ENCODE measurements around the gene CSNK1E. TPM values are rescaled to one million over a fixed set of nuclear protein-coding genes. Genes with fewer than 3 reads are reported as not detected.

CSNK1E gene
- total and polyA plus RNA-seq, 2 of the 8 experiments (the other 6 are each of a cell fraction or from before 2014, with no cell fraction given): 247 to 263 TPM

- TF ChIP-seq, protein P1, sequence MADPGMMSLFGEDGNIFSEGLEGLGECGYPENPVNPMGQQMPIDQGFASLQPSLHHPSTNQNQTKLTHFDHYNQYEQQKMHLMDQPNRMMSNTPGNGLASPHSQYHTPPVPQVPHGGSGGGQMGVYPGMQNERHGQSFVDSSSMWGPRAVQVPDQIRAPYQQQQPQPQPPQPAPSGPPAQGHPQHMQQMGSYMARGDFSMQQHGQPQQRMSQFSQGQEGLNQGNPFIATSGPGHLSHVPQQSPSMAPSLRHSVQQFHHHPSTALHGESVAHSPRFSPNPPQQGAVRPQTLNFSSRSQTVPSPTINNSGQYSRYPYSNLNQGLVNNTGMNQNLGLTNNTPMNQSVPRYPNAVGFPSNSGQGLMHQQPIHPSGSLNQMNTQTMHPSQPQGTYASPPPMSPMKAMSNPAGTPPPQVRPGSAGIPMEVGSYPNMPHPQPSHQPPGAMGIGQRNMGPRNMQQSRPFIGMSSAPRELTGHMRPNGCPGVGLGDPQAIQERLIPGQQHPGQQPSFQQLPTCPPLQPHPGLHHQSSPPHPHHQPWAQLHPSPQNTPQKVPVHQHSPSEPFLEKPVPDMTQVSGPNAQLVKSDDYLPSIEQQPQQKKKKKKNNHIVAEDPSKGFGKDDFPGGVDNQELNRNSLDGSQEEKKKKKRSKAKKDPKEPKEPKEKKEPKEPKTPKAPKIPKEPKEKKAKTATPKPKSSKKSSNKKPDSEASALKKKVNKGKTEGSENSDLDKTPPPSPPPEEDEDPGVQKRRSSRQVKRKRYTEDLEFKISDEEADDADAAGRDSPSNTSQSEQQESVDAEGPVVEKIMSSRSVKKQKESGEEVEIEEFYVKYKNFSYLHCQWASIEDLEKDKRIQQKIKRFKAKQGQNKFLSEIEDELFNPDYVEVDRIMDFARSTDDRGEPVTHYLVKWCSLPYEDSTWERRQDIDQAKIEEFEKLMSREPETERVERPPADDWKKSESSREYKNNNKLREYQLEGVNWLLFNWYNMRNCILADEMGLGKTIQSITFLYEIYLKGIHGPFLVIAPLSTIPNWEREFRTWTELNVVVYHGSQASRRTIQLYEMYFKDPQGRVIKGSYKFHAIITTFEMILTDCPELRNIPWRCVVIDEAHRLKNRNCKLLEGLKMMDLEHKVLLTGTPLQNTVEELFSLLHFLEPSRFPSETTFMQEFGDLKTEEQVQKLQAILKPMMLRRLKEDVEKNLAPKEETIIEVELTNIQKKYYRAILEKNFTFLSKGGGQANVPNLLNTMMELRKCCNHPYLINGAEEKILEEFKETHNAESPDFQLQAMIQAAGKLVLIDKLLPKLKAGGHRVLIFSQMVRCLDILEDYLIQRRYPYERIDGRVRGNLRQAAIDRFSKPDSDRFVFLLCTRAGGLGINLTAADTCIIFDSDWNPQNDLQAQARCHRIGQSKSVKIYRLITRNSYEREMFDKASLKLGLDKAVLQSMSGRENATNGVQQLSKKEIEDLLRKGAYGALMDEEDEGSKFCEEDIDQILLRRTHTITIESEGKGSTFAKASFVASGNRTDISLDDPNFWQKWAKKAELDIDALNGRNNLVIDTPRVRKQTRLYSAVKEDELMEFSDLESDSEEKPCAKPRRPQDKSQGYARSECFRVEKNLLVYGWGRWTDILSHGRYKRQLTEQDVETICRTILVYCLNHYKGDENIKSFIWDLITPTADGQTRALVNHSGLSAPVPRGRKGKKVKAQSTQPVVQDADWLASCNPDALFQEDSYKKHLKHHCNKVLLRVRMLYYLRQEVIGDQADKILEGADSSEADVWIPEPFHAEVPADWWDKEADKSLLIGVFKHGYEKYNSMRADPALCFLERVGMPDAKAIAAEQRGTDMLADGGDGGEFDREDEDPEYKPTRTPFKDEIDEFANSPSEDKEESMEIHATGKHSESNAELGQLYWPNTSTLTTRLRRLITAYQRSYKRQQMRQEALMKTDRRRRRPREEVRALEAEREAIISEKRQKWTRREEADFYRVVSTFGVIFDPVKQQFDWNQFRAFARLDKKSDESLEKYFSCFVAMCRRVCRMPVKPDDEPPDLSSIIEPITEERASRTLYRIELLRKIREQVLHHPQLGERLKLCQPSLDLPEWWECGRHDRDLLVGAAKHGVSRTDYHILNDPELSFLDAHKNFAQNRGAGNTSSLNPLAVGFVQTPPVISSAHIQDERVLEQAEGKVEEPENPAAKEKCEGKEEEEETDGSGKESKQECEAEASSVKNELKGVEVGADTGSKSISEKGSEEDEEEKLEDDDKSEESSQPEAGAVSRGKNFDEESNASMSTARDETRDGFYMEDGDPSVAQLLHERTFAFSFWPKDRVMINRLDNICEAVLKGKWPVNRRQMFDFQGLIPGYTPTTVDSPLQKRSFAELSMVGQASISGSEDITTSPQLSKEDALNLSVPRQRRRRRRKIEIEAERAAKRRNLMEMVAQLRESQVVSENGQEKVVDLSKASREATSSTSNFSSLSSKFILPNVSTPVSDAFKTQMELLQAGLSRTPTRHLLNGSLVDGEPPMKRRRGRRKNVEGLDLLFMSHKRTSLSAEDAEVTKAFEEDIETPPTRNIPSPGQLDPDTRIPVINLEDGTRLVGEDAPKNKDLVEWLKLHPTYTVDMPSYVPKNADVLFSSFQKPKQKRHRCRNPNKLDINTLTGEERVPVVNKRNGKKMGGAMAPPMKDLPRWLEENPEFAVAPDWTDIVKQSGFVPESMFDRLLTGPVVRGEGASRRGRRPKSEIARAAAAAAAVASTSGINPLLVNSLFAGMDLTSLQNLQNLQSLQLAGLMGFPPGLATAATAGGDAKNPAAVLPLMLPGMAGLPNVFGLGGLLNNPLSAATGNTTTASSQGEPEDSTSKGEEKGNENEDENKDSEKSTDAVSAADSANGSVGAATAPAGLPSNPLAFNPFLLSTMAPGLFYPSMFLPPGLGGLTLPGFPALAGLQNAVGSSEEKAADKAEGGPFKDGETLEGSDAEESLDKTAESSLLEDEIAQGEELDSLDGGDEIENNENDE (IDR thresholded peaks at IDR 0.05; ENCODE audit: insufficient replicate concordance, low read length): no peak
- TF ChIP-seq TAF7 (optimal IDR thresholded peaks at IDR 0.05; ENCODE audit: borderline replicate concordance, low read depth, low read length) (no peak), SRF (IDR thresholded peaks at IDR 0.05; ENCODE audit: low read depth, low read length) (no peak)
These were observed 23.0 kb downstream of the CSNK1E start (continued) for GRCh38 chr22:38294193-38294592.

Data from H1 (cell line).